Activated CD4-positive, alpha-beta T cell treated with anti-CD3 and anti-CD28 coated beads, Interleukin-2, amount 10 ng/mL, durations not matched to agents 24 days and 14 days (primary cell): Measurements from ENCODE around the gene FAM98A. TPM values are rescaled to one million over a fixed set of nuclear protein-coding genes. Genes with fewer than 3 reads are reported as not detected.

Source experiments
- DNase-seq: peaks from one replicate; pipeline ENCODE4 v3.0.0; 2022
- H3K27ac Mint-ChIP-seq: one replicate; pipeline ENCODE4 v1.8.0; 2022; ENCODE audit warnings: mild to moderate bottlenecking, mixed read lengths
- H3K27me3 Mint-ChIP-seq: one replicate; pipeline ENCODE4 v1.8.0; 2022; ENCODE audit warnings: mixed read lengths
- H3K36me3 Mint-ChIP-seq: one replicate; pipeline ENCODE4 v1.8.0; 2022; ENCODE audit warnings: low read depth, mild to moderate bottlenecking, mixed read lengths
- H3K4me1 Mint-ChIP-seq: one replicate; pipeline ENCODE4 v1.8.0; 2021; ENCODE audit warnings: mixed read lengths
- H3K4me3 Mint-ChIP-seq: one replicate; pipeline ENCODE4 v1.8.0; 2022; ENCODE audit warnings: mild to moderate bottlenecking, moderate library complexity, mixed read lengths
- H3K9me3 Mint-ChIP-seq: one replicate; pipeline ENCODE4 v1.8.0; 2021; ENCODE audit warnings: mixed read lengths
- intact Hi-C: fragments of 100-400 bp; cut with micrococcal nuclease; formaldehyde crosslinking; loops from one replicate; pipeline ENCODE4 v1.15.1; 2023
- total RNA-seq: library from RNA; stranded (reverse); gene quantifications from 2 replicates; pipeline ENCODE4 v1.2.3, GENCODE V29; 2022

Gene FAM98A
- total RNA-seq, 1 donor from 2014 or later = 72.9 TPM

DNA sequence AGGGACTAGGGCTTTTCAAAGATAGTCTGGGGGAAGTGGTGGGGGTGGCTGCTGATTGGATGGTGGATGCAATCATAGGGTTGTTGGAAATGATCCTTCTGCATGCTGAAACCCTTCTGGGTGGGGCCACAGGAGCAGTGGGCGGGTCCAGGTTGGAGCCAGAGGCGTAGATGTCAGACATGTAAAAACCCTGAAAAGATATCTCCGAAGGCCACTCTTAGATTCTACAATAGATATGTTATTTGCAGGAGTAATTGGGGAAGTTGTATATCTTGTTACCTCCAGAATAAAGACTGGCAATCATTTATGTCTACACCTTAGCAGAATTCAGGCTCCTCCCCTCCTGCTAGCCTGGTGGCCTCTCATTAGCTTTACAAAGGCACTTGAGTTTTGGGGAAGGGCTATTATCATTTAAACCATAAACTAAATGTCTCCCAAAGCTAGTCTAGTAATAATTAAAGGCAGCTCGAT is 8.2 kb upstream of the FAM98A start:
- Mint-ChIP-seq H3K4me1 (no peaks in the 10 kb centered on the region), H3K27ac (no peak overlapping the region), H3K36me3 (no peaks in the 10 kb centered on the region), H3K9me3 (no peaks in the 10 kb centered on the region), H3K4me3 (no peak overlapping the region), H3K27me3 (no peaks in the 10 kb centered on the region)
- intact Hi-C loops = no loop called here
- peak; percentile 23 for DNase-seq

GRCh38 chr2:33606622-33607021 is 7.5 kb upstream of the FAM98A start:
- Mint-ChIP-seq H3K9me3 (no peaks in the 10 kb centered on the region), H3K27ac (no peak overlapping the region), H3K27me3 (no peaks in the 10 kb centered on the region), H3K4me3 (no peak overlapping the region), H3K4me1 (no peaks in the 10 kb centered on the region), H3K36me3 (no peaks in the 10 kb centered on the region)
- no peak for DNase-seq
- intact Hi-C loops = no loop called here

- DNase-seq = peak; percentile 26
- Mint-ChIP-seq H3K27ac (no peak overlapping the region), H3K36me3 (no peaks in the 10 kb centered on the region), H3K27me3 (no peaks in the 10 kb centered on the region), H3K4me1 (no peaks in the 10 kb centered on the region), H3K4me3 (no peak overlapping the region), H3K9me3 (no peaks in the 10 kb centered on the region)
- intact Hi-C loops = no loop called here
Observed at GRCh38 chr2:33606100-33606499, 7.0 kb upstream of the FAM98A start.

DNA sequence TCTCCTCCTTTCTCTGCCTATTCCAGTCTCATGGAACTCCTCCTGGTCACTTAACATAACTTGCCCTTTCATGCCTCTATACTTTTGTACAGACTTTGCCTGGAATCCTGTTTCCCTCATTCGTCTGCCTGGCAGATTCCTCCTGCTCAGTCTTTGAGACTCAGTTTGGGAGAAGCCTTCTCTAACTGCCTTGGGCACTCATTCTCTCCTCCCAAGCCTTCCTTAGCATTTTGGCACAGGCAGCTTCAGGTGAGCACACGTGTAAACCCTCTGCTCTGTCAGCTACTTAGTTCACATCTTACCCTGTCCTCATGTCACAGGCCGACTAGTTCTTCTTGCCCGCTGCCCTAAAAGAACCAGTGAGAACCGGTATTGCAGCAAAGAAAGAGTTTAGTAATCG is 6.0 kb upstream of the FAM98A start:
- no peaks in the 10 kb centered on the region for H3K9me3 Mint-ChIP-seq
- H3K27ac Mint-ChIP-seq = no peak overlapping the region
- H3K27me3 Mint-ChIP-seq = no peaks in the 10 kb centered on the region
- H3K4me1 Mint-ChIP-seq = peaks cover under 1% of the 10 kb centered on the region
- DNase-seq = peak; percentile 50
- H3K4me3 Mint-ChIP-seq = no peak overlapping the region
- H3K36me3 Mint-ChIP-seq = no peaks in the 10 kb centered on the region
- intact Hi-C loops = no loop called here

DNA sequence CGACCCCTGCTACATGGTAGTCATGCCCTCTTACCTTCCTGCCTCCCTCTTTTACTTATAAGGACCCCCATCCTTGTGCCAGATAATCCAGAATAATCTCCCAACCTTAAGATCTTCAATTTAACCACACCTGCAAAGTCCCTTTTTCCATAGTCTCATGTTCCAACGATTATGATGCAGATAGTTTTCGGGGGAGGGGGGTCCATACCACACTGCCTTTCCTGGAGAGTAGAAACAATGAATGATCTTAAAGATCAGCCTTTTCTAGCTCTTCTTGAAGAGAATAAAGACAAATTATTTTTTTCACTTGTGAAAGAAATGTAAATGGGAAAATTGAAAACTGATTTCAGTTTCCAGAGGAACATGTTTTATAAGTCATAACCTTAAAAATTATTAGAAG is 4.3 kb upstream of the FAM98A start:
- peaks cover 2% of the 10 kb centered on the region for H3K27me3 Mint-ChIP-seq
- H3K27ac Mint-ChIP-seq = no peak overlapping the region
- peaks cover 11% of the 10 kb centered on the region for H3K4me1 Mint-ChIP-seq
- H3K9me3 Mint-ChIP-seq = no peaks in the 10 kb centered on the region
- DNase-seq = peak; percentile 39
- peaks cover 6% of the 10 kb centered on the region for H3K36me3 Mint-ChIP-seq
- H3K4me3 Mint-ChIP-seq = no peak overlapping the region
- intact Hi-C loops = no loop called here

DNA sequence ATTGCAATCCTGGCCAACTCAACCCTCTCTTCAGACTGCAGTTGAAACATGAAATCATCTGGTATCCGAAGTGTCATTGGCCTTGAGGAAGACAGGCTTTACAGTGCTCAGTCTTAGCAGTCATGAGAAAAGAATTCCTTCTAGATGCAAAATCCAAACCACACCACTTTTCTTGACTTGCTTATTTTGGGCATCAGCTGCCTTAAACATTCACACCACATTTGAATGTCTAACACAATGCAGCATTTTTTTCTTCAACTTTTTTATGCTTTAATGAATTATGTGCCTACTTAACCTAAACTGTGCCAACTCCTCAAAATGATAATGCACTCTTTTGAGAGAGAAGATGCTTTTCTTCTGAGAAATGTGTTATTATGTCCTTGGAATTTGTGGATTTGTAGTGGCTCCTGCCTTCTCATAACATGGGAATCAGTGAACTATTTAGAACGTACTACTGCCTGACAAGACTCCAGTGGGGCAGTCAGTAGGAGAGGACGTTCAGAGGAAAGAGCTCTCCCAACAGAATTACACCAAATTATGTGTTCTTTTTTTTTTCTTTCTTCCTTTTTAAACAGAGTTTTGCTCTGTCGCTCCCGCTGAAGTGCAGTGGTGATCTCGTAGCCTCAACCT is 3.2 kb upstream of the FAM98A start:
- Mint-ChIP-seq H3K4me3 (no peak overlapping the region), H3K36me3 (peaks cover 8% of the 10 kb centered on the region), H3K9me3 (no peaks in the 10 kb centered on the region), H3K27ac (no peak overlapping the region), H3K4me1 (peaks cover 21% of the 10 kb centered on the region), H3K27me3 (peaks cover 2% of the 10 kb centered on the region)
- intact Hi-C loops = no loop called here
- DNase-seq = peak; percentile 36

- no peak for DNase-seq
- Mint-ChIP-seq H3K36me3 (peaks cover 15% of the 10 kb centered on the region), H3K9me3 (no peaks in the 10 kb centered on the region), H3K4me3 (peak overlapping the region; percentile 98), H3K27ac (peak overlapping the region; percentile 99), H3K4me1 (peaks cover 29% of the 10 kb centered on the region), H3K27me3 (peaks cover 2% of the 10 kb centered on the region)
- intact Hi-C loops = loop anchor here (1.0 to 5.0 kb wide), 7 partner anchors 17 to 1589 kb away; partner anchors contain the start of genes BIRC6, LTBP1, MEMO1 and RASGRP3
Observed at GRCh38 chr2:33599943-33600192, 769 bp upstream of the FAM98A start.

DNA sequence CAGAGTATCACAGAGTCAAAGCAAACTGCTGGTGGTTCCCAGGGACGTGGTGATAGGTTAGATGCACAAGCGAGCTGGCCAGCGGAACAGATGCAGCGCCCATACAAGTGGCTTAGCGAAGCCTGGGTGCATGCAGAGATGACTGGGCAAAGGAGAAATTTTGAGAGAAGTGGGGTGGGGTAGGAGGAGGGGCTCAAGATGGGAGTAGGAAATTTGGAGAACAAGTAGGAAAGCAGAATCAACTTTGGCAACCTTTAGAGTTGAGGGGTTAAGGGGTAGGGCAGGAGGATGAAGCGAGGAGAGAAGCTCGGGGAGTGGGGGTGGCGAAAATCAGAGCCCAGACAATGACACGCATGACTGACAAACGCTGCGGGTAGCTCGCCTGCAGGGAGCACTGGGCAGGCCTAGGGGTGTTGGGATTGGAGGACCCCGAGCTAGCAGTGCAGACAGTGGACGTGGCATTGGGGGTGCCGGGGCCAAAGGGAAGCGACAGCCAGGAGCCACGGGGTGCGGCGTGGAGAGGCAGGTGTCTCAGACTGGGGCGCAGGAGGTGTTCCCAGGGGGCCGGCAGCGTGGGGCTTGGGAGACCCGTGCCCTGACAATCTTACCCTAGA is 431 bp downstream of the FAM98A start:
- Mint-ChIP-seq H3K27ac (peak overlapping the region; percentile 99), H3K4me1 (peaks cover 33% of the 10 kb centered on the region), H3K4me3 (peak overlapping the region; percentile 98), H3K9me3 (no peaks in the 10 kb centered on the region), H3K27me3 (peaks cover 2% of the 10 kb centered on the region), H3K36me3 (peaks cover 22% of the 10 kb centered on the region)
- peak; percentile 84 for DNase-seq
- intact Hi-C loops = loop anchor here (1.0 to 5.0 kb wide), 8 partner anchors 10 to 1588 kb away; partner anchors contain the start of genes BIRC6, LTBP1, MEMO1 and RASGRP3

- Mint-ChIP-seq H3K9me3 (no peaks in the 10 kb centered on the region), H3K27ac (no peak overlapping the region), H3K4me3 (peak overlapping the region; percentile 98), H3K27me3 (peaks cover 2% of the 10 kb centered on the region), H3K36me3 (peaks cover 37% of the 10 kb centered on the region), H3K4me1 (peaks cover 39% of the 10 kb centered on the region)
- intact Hi-C loops = loop anchor here (5.0 kb wide), 3 partner anchors 100 to 1240 kb away; partner anchors contain the start of gene BIRC6
- DNase-seq = peak; percentile 52
Observed at GRCh38 chr2:33597026-33597425, 2.1 kb downstream of the FAM98A start.

DNA sequence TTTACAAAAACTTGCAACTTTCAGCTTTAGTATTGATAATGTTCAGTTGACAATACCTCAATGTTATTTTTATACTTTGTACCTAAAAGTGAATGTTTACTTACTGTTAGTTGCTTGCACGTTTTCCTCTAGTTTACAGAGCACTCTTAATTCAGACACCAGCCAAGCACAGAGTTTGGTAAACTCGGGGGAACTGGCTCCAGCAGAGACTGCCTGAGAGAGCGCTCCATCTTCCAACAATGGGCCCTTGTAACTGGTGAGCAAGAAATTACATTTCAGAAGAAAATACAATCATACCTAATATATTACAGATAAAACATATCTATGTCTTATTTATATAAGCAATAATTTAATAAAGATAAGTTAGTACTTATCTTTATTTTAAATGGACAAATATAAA is 3.7 kb downstream of the FAM98A start:
- H3K9me3 Mint-ChIP-seq = no peaks in the 10 kb centered on the region
- H3K4me3 Mint-ChIP-seq = no peak overlapping the region
- H3K27ac Mint-ChIP-seq = no peak overlapping the region
- peaks cover 44% of the 10 kb centered on the region for H3K36me3 Mint-ChIP-seq
- H3K27me3 Mint-ChIP-seq = peaks cover 2% of the 10 kb centered on the region
- intact Hi-C loops = loop anchor here (5.0 kb wide), 3 partner anchors 98 to 1238 kb away; partner anchors contain the start of gene BIRC6
- DNase-seq = peak; percentile 31
- peaks cover 39% of the 10 kb centered on the region for H3K4me1 Mint-ChIP-seq

DNA sequence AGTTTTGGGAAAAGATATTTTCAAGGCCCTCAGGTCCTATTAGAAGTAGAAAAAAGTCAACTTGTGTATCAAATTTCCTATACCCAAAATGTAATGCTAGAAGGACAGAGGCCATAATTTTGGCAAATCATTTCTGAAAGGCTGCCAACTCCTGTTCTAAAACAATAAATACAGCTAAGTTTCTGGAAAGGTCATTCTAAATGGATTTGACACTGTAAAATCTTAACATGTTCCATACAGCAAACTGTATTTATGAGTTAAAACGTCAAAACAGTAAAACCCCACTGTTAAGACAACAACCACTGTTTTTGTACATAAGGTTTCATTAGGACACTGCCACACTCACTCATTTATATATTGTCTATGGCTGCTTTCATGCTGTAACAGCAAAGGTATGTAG is 9.7 kb downstream of the FAM98A start:
- peaks cover 52% of the 10 kb centered on the region for H3K36me3 Mint-ChIP-seq
- H3K27me3 Mint-ChIP-seq = no peaks in the 10 kb centered on the region
- peak; percentile 19 for DNase-seq
- H3K4me3 Mint-ChIP-seq = no peak overlapping the region
- intact Hi-C loops = no loop called here
- H3K9me3 Mint-ChIP-seq = no peaks in the 10 kb centered on the region
- H3K4me1 Mint-ChIP-seq = peaks cover 11% of the 10 kb centered on the region
- H3K27ac Mint-ChIP-seq = no peak overlapping the region

- H3K4me3 Mint-ChIP-seq = no peak overlapping the region
- no peak overlapping the region for H3K27ac Mint-ChIP-seq
- peak; percentile 45 for DNase-seq
- no peaks in the 10 kb centered on the region for H3K27me3 Mint-ChIP-seq
- intact Hi-C loops = loop anchor here (1.0 kb wide), 1 partner anchor 10 kb away; no protein-coding TSS in a partner anchor
- peaks cover 5% of the 10 kb centered on the region for H3K4me1 Mint-ChIP-seq
- H3K36me3 Mint-ChIP-seq = peaks cover 51% of the 10 kb centered on the region
- H3K9me3 Mint-ChIP-seq = no peaks in the 10 kb centered on the region
Observed at GRCh38 chr2:33588232-33588631, 10.9 kb downstream of the FAM98A start.

- intact Hi-C loops = no loop called here
- Mint-ChIP-seq H3K27ac (no peak overlapping the region), H3K4me1 (peaks cover 9% of the 10 kb centered on the region), H3K9me3 (no peaks in the 10 kb centered on the region), H3K27me3 (no peaks in the 10 kb centered on the region), H3K4me3 (no peak overlapping the region), H3K36me3 (peaks cover 44% of the 10 kb centered on the region)
- no peak for DNase-seq
Observed at GRCh38 chr2:33586766-33587165, 12.3 kb downstream of the FAM98A start.

GRCh38 chr2:33583194-33583938 is 15.7 kb downstream of the FAM98A start:
- peaks cover 12% of the 10 kb centered on the region for H3K4me1 Mint-ChIP-seq
- peak; percentile 79 for DNase-seq
- H3K36me3 Mint-ChIP-seq = peaks cover 31% of the 10 kb centered on the region
- H3K27ac Mint-ChIP-seq = no peak overlapping the region
- no peak overlapping the region for H3K4me3 Mint-ChIP-seq
- no peaks in the 10 kb centered on the region for H3K27me3 Mint-ChIP-seq
- H3K9me3 Mint-ChIP-seq = no peaks in the 10 kb centered on the region
- intact Hi-C loops = loop anchor here (1.0 to 5.0 kb wide), 7 partner anchors 15 to 811 kb away; partner anchors contain the start of genes FAM98A and LTBP1
